Measurements from ENCODE around the gene TNFRSF9.

GRCh38 chr1:7930645-7931445, 9.8 kb downstream of the TNFRSF9 start:
- TF ChIP-seq CTCF (IDR thresholded peaks at IDR 0.05) = no peak
- TF ChIP-seq POLR2A (IDR thresholded peaks at IDR 0.05) = no peak
